ENCODE results near the gene DYNC2LI1. TPM values are rescaled to one million over a fixed set of nuclear protein-coding genes. Genes with fewer than 3 reads are reported as not detected.

The DYNC2LI1 gene
- total RNA-seq, 2 experiments from 2014 or later: 4.9 to 6.9 TPM

DNA sequence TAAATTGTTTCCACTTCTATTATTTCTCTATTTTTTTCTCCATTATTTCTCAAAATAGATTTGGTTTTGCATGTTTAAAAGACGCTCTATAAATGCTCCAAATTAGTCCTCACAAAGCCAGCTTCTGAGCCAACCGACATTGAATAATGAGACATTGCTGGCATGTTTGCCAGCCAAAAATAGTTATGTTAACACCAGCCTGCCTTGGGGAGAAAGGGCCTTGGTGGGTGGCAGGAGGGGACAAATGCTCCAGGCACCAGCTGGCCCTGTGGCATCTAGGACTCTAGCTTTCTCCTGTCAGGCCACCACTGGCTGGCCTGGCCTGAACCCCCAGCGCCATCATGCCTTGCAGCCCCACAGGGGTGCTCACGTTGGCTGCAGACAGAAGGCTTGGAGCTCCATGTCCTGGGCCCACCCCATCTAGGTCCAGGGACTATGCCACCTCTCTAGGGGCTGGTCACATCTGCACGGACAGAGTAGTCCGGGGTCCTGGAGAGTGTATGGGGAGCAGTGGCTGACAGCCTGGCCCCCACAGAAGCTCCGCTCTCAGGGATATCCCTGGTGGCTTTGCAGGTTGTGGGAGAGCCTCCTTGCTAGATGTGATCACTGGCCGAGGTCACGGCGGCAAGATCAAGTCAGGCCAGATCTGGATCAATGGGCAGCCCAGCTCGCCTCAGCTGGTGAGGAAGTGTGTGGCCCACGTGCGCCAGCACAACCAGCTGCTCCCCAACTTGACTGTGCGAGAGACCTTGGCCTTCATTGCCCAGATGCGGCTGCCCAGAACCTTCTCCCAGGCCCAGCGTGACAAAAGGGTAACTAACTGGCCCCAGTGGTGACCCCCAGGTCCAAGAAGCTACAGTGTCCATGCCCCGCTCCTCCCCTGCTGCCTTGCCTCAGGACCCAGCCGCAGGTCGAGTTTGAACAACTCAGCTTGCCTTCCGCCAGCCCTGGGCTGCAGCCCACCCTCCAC lies 77.5 kb downstream of the DYNC2LI1 start:
- H3K27me3 Mint-ChIP-seq: peaks cover 12% of the 10 kb centered on the region
- CTCF ChIA-PET: no interaction called here
- no peaks in the 10 kb centered on the region for H3K9me3 Mint-ChIP-seq
- H3K36me3 Mint-ChIP-seq (ENCODE audit: low read depth): no peaks in the 10 kb centered on the region
- H3K4me1 Mint-ChIP-seq: no peaks in the 10 kb centered on the region
- no peak overlapping the region for H3K4me3 Mint-ChIP-seq
- no peak for DNase-seq
- POLR2A ChIA-PET: no interaction called here
- no peak overlapping the region for H3K27ac Mint-ChIP-seq

GRCh38 chr2:43852196-43852730 lies 78.4 kb downstream of the DYNC2LI1 start:
- Mint-ChIP-seq H3K4me1 (no peaks in the 10 kb centered on the region), H3K27me3 (peaks cover 19% of the 10 kb centered on the region), H3K4me3 (no peak overlapping the region), H3K36me3 (ENCODE audit: low read depth) (no peaks in the 10 kb centered on the region), H3K9me3 (no peaks in the 10 kb centered on the region), H3K27ac (no peak overlapping the region)
- ChIA-PET CTCF (no interaction called here), POLR2A (no interaction called here)
- DNase-seq: no peak

DNA sequence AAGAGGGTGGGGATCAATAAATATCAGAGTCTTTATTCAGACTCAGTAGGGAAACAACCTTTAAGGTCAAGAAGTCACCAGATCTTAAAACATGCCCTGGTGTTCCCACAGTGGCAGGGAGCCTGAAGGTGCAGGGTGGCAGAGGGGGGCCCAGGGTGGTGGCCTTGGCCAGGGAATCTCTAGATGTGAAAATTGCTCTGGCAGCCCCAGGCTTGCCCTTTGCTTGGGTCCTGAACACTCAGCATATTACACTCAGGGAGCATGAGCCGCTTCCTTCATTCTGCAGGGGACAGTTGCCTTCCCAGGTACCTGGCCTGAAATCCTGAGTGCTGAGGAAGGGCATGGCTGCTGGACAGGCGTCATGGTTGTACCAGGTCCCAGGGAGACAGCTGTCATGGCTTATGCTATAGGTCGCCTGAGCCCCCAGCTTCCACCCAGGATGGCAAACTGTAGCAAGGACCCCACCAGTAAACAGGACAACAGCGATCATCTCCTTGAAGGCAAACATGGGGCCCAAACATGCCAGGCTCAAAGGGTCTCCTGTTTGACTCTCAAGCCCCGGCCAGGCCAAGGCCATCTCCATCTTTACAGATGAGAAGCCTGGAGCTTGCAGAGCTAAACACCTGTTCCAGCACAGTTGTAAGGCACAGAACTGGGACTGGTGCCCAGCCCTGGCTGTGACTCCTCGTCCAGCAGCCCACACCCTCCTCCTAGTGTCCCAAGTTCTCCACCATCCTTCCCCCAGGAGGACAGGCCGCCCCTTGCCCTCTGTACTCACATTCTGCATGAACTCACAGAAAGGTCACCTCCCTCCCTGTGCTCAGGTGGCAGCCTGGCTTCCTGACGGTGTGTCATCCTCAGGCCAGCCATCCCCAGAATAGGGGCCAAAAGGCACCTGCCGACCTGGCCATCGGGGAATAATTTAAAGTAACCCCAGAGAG lies 79.6 kb downstream of the DYNC2LI1 start:
- CTCF ChIA-PET: no interaction called here
- no peak for DNase-seq

GRCh38 chr2:43854671-43855070 lies 80.8 kb downstream of the DYNC2LI1 start:
- no peaks in the 10 kb centered on the region for H3K36me3 Mint-ChIP-seq (ENCODE audit: low read depth)
- H3K27ac Mint-ChIP-seq: no peak overlapping the region
- no peak overlapping the region for H3K4me3 Mint-ChIP-seq
- CTCF ChIA-PET: no interaction called here
- H3K4me1 Mint-ChIP-seq: no peaks in the 10 kb centered on the region
- no peak for DNase-seq
- POLR2A ChIA-PET: no interaction called here
- peaks cover 22% of the 10 kb centered on the region for H3K27me3 Mint-ChIP-seq
- no peaks in the 10 kb centered on the region for H3K9me3 Mint-ChIP-seq

More for the DNA sequence above, 79.6 kb downstream of the DYNC2LI1 start:
- H3K36me3 Mint-ChIP-seq (ENCODE audit: low read depth): no peaks in the 10 kb centered on the region
- no peak overlapping the region for H3K27ac Mint-ChIP-seq
- no peaks in the 10 kb centered on the region for H3K4me1 Mint-ChIP-seq
- no peaks in the 10 kb centered on the region for H3K9me3 Mint-ChIP-seq
- H3K4me3 Mint-ChIP-seq: no peak overlapping the region
- H3K27me3 Mint-ChIP-seq: peaks cover 24% of the 10 kb centered on the region
- POLR2A ChIA-PET: no interaction called here

DNA sequence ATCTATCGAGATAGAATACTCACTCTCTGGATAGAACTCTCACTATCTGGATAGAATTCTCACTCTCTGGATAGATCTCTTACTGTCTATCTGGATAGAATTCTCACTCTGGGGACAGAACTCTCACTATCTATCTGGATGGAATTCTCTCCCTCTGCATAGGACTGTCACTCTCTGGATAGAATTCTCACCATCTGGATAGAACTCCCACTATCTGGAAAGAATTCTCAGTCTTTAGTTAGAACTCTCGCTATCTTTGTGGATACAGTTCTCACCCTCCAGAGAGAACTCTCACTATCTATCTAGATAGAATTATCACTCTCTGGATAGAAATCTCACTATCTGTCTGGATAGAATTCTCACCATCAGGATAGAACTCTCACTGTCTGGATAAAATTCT lies 81.5 kb downstream of the DYNC2LI1 start:
- Mint-ChIP-seq H3K4me1 (no peaks in the 10 kb centered on the region), H3K27me3 (peaks cover 25% of the 10 kb centered on the region), H3K36me3 (ENCODE audit: low read depth) (no peaks in the 10 kb centered on the region), H3K4me3 (no peak overlapping the region), H3K27ac (no peak overlapping the region), H3K9me3 (no peaks in the 10 kb centered on the region)
- DNase-seq: no peak
- POLR2A ChIA-PET: no interaction called here
- CTCF ChIA-PET: no interaction called here

Other genes starting within 250 kb of the DYNC2LI1 start
- gene THADA, start 178.0 kb upstream of the DYNC2LI1 start, total RNA-seq: 10 to 100 TPM; 21.6 to 25.8 TPM
- gene PLEKHH2, start 136.8 kb upstream of the DYNC2LI1 start, total RNA-seq: under 1 TPM; 0.35 to 0.48 TPM
- gene C1GALT1C1L, start 97.6 kb upstream of the DYNC2LI1 start, total RNA-seq: not detected
- gene ABCG5, start 64.8 kb downstream of the DYNC2LI1 start, total RNA-seq: not detected
- not detected for gene ABCG8, start 64.9 kb downstream of the DYNC2LI1 start, total RNA-seq
- gene LRPPRC, start 221.9 kb downstream of the DYNC2LI1 start, total RNA-seq: 10 to 100 TPM; 62.0 to 62.1 TPM

All from activated CD4-positive, alpha-beta memory T cell treated with anti-CD3 and anti-CD28 coated beads, Interleukin-2, amount 10 ng/mL, durations not matched to agents 7 days and 5 days (primary cell).